NCI-H2029 (cell line): ENCODE results near the gene PDE4D.

ENCODE experiments used
- DNase-seq: peaks from one replicate; lab custom pipeline; 2025; lab: John Stamatoyannopoulos, UW

The PDE4D gene

GRCh38 chr5:59282726-59283125 is 610.8 kb downstream of the PDE4D start:
- no peak for DNase-seq

- no peak for DNase-seq
Observed at GRCh38 chr5:59279979-59280378, 613.5 kb downstream of the PDE4D start.

- DNase-seq: no peak
Observed at GRCh38 chr5:59276917-59277372, 616.6 kb downstream of the PDE4D start.

GRCh38 chr5:59276325-59276675 is 617.2 kb downstream of the PDE4D start:
- DNase-seq: no peak

- DNase-seq: no peak
Observed at GRCh38 chr5:59275510-59276324, 617.8 kb downstream of the PDE4D start.

GRCh38 chr5:59275170-59275509 is 618.4 kb downstream of the PDE4D start:
- no peak for DNase-seq

GRCh38 chr5:59274106-59274636 is 619.4 kb downstream of the PDE4D start:
- DNase-seq: no peak

- DNase-seq: no peak
Observed at GRCh38 chr5:59272809-59273427, 620.6 kb downstream of the PDE4D start.

- DNase-seq: no peak
Observed at GRCh38 chr5:59268756-59269415, 624.6 kb downstream of the PDE4D start.

GRCh38 chr5:59267033-59267432 is 626.5 kb downstream of the PDE4D start:
- DNase-seq: no peak

GRCh38 chr5:59266410-59266809 is 627.1 kb downstream of the PDE4D start:
- no peak for DNase-seq

GRCh38 chr5:59264639-59265245 is 628.8 kb downstream of the PDE4D start:
- no peak for DNase-seq

GRCh38 chr5:59264013-59264412 is 629.5 kb downstream of the PDE4D start:
- no peak for DNase-seq

GRCh38 chr5:59261969-59262368 is 631.6 kb downstream of the PDE4D start:
- no peak for DNase-seq

GRCh38 chr5:59260973-59261372 is 632.6 kb downstream of the PDE4D start:
- no peak for DNase-seq

GRCh38 chr5:59260200-59260599 is 633.3 kb downstream of the PDE4D start:
- DNase-seq: no peak

- no peak for DNase-seq
Observed at GRCh38 chr5:59259237-59259636, 634.3 kb downstream of the PDE4D start.

- DNase-seq: no peak
Observed at GRCh38 chr5:59257488-59258400, 635.8 kb downstream of the PDE4D start.

GRCh38 chr5:59256331-59256730 is 637.2 kb downstream of the PDE4D start:
- no peak for DNase-seq

- no peak for DNase-seq
Observed at GRCh38 chr5:59254055-59254687, 639.4 kb downstream of the PDE4D start.

GRCh38 chr5:59253625-59254024 is 639.9 kb downstream of the PDE4D start:
- DNase-seq: no peak
